Peyer's patch (tissue), 4 donors: ENCODE results near the gene KCNIP4.

Experiments
- POLR2A ChIP-seq, 2 donors: fragments of 450-650 bp; IDR thresholded peaks; one replicate each; pipeline ENCODE4 v1.5.1; 2017; ENCODE audit warnings: antibody characterized with exemption in 2 of 2, mild to moderate bottlenecking in 2 of 2, moderate library complexity in 2 of 2
- TF ChIP-seq, protein P1 (sequence below), 6 experiments: fragments of 450-650 bp in 4 of 6; fragments of 200-600 bp in 2 of 6; sonication (generic) in 1 of 6; IDR thresholded peaks; one replicate each; pipeline ENCODE4 v1.5.1; 2017 to 2019; ENCODE audit warnings: antibody characterized with exemption in 6 of 6, mild to moderate bottlenecking in 3 of 6, moderate library complexity in 1 of 6

DNA sequence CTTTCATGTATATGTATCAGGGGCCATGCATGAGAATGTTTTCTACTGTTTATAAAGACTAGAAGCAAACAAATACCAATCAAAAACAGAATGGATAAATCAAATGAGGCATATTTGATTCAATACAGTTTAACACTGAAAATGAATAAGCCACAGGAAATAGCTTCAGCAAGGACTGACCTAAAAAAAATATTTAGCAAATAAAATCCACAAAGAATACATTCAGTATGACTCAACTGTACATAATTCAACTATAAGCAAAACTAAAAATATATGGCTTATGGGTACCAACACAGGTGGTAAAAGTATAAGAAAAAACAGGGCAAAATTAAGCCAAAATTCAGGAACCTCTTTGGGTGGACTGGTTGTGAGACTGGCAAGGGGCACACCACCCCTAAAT is 112.9 kb downstream of the KCNIP4 start:
- TF ChIP-seq, protein P1, sequence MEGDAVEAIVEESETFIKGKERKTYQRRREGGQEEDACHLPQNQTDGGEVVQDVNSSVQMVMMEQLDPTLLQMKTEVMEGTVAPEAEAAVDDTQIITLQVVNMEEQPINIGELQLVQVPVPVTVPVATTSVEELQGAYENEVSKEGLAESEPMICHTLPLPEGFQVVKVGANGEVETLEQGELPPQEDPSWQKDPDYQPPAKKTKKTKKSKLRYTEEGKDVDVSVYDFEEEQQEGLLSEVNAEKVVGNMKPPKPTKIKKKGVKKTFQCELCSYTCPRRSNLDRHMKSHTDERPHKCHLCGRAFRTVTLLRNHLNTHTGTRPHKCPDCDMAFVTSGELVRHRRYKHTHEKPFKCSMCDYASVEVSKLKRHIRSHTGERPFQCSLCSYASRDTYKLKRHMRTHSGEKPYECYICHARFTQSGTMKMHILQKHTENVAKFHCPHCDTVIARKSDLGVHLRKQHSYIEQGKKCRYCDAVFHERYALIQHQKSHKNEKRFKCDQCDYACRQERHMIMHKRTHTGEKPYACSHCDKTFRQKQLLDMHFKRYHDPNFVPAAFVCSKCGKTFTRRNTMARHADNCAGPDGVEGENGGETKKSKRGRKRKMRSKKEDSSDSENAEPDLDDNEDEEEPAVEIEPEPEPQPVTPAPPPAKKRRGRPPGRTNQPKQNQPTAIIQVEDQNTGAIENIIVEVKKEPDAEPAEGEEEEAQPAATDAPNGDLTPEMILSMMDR (IDR thresholded peaks at IDR 0.05) = no peak
- no peak for TF ChIP-seq POLR2A (IDR thresholded peaks at IDR 0.05)
